GM21528 (cell line): ENCODE measurements around the gene DNPH1.

Experiments used
- ATAC-seq: cut with Tn5 transposase; IDR thresholded peaks from one replicate; pipeline ENCODE4 v1.9.1; 2021; ENCODE audit warnings: mild to moderate bottlenecking, moderate library complexity; ENCODE audit not compliant: unreplicated experiment, low FRiP score

Gene DNPH1

DNA sequence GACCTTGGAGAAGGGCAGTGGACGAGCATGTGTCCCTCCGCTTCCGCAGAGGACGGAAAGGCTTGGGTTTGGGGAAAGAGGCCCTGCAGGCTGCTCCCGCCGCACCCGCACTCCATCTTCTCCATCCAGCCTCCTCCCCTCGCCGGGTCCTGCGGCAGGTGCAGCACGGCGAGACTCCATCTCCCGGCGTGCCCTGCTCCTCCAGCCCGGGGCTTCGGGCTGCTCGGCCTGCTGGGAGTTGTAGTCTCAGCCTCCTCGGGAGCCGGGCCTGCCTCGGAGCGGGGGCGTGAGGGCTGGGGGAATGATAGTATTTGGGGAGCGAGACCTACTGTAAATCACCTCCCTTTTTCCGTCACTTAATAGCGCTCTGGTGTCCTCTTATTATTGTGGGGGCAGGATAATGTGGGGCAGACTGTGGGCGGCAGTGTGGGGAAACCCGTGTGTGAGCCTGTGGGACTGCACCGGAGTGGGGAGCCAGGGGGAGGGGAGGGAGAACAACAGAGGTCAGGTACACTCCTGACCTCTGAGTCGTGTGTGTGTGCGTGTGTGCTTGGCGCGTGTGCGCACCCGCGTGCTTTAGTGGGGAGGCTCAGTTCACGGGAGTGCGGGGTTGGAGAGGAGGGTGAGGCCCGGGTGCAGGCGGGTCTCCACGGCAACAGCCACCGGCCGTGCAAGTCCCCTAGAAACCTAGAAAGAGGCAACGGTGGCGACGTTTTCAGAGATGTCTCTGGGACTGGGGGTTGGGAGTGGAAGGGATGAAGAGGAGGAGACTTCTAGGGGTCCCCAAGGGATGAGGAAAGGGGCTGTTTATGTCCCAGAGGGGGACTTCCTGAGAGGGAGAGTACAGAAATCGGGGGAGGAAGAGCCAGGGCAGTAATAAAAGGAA is 18.1 kb upstream of the DNPH1 start:
- ATAC-seq = peak; percentile 81

DNA sequence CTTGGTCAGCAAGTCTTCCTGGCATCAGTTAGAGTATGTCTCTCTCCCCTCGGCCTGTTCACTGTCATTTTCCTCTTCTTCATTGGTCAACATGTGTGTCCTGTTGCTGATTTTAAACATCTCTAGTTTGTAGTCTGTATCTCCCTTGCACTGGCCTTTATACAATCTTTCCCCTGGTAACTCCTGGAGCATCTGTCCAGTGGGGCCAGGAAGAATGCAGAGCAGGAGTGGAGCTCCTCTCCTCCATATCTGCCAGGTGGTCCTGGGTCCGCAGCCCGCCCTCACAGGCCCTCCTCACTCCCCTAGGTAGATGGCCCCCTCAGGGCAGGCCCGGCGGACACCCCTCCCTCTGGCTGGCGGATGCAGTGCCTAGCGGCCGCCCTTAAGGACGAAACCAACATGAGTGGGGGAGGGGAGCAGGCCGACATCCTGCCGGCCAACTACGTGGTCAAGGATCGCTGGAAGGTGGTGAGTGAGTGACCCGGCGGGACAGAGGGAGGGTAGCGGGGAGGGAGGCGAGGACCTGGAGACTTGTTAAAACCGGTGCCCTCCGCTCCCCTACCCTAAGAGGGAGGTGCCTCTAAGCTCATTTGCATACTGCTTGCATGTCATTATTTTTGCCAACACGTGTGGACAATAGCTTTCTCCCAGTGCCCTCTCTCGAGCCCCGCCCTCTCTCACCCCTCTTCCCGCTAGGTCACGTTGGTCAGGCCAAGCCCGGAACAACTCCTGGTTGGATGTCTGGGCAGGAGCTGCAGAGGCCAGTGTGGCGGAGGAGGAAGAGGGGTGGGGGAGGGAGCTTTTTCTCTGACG is 17.2 kb upstream of the DNPH1 start:
- peak; percentile 19 for ATAC-seq

DNA sequence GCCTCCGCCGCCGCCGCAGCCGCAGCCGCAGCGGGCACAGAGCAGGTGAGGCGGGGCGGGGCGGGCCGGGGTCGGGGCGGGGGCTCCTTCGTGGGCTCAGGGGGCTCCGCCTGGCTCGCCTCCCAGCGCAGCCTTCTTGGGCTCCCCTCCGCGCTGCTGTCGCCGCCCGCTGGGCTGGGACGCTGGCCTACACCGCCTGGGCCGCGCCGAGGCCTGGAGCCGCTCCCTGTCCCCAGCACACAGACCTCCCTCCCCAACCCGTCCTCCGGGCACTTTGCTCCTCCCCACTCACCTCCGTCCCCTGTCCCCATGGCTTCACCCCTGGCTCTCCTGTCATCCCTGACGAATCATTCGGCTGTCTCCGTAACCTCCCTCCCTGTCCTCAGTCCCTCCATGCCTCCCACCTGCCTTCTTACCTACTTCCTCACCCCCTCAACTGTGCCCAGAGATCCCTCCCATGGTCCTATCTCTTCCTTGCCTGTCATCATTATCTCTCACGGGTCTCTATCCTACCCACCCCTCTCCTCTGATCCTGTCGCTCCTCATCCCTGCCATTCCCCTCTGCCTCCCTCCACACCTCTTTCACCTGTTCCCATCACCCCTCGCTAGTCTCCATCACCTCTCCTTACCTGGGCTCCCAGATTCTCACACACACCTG is 14.5 kb upstream of the DNPH1 start:
- ATAC-seq = no peak

DNA sequence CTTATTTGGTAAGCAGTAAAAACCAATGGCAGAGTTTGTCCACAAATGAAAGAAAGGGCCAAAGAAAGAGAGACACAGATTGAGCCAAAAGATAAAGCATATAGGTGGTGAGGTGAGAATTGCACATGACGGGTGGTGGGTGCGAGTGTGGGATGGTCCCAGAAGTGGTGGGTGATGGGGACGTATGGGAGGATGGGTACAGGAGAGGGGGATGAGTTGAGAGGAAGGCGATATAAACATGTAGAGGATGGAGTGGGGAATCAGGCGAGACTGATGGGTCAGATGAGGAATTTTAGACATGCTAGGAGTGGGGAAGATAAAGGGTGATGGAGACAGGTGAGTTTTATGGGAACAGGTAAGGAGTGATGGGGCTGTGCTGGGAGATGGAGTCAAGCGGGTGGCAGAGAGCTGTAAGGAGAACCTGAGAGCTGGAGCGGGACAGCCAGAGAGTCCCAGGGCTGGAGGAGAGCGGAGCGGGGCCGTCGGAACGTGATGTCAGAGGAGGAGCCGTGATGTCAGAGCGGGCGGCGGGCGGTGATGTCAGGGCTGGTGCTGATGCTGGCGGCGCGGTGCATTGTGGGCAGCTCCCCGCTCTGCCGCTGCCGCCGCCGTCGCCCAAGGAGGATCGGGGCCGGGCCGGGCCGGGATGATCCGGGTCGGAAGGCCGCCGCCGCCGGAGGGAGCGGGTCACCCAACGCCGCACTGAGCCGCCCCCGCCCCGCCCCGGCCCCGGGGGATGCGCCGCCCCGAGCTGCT is 13.8 kb upstream of the DNPH1 start, which contains the start of gene TTBK1:
TSS of gene TTBK1 (plus strand) at position 574 of the 756 bp plus-strand sequence. CDS start 3,180 bp downstream, outside the sequence.
- ATAC-seq = no peak

DNA sequence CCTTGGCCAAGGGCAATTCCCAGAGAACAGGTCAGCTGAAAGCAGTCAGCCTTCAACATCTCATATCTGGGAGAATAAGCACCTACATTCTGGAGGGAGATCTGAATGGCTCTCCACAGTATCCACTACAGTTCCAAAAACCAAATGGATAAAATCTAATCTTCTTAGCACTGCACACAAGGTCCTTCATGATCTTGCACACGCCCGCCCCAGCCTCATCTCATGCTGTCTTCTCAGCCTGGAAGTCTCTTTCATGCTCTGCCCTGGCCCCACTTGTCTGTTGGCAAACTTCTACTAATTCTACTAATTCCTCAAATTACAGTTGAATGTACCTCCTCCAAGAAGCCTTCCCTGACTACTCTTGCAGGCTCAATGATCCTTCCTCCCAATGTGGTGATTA is 12.2 kb upstream of the DNPH1 start:
- ATAC-seq = no peak

DNA sequence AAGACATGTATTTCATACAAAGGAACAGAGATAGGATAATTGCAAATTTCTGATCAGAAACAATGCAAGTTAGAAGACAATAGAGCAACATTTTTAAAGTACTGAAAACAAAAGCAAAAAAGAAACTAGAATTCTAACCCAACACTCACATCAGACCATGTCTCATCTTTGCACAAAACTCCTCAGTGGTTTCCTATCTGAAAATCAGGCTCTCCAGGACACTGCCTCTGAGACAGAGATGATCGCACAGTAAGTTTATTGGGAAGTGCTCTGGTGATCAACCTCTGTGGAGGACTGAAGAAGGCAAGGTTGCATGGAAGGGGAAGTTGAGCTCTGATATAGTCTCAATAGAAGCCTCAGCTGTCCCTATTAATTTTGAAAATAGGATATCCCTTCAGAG is 11.7 kb upstream of the DNPH1 start:
- ATAC-seq = no peak

DNA sequence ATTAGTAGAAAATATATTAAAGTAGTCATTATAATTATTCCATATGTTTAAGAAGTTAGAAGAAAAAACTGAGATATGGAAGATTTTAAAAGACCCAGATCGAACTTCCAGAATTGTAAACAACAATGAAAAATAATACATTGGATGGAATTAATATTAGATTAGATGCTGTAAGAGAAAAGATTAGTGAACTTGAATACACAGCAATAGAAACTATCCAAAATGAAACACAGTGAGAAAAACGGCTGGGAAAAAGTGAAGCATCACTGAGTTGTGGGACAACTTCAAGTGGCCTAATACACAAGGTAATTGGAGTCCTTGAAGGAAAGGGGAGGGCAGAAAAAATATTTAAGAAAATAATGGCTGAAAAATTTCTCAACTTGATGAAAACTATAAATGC is 9.8 kb upstream of the DNPH1 start:
- ATAC-seq = no peak

DNA sequence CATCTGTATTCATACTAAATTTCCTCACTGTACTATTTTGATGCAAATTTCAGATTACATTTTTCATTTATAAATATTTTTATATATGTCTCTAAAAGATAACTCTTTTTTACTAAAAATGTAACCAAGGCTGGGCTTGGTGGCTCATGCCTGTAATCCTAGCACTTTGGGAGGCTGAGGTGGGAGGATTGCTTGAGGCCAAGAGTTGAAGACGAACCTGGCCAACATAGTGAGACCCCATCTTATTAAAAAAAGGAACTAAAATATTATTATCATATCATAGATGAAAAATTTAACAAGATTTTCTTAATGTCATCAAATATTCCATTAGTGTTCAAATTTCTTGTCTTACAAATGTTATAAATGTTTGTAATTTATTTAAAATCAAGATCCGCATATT is 6.6 kb upstream of the DNPH1 start:
- ATAC-seq = no peak

DNA sequence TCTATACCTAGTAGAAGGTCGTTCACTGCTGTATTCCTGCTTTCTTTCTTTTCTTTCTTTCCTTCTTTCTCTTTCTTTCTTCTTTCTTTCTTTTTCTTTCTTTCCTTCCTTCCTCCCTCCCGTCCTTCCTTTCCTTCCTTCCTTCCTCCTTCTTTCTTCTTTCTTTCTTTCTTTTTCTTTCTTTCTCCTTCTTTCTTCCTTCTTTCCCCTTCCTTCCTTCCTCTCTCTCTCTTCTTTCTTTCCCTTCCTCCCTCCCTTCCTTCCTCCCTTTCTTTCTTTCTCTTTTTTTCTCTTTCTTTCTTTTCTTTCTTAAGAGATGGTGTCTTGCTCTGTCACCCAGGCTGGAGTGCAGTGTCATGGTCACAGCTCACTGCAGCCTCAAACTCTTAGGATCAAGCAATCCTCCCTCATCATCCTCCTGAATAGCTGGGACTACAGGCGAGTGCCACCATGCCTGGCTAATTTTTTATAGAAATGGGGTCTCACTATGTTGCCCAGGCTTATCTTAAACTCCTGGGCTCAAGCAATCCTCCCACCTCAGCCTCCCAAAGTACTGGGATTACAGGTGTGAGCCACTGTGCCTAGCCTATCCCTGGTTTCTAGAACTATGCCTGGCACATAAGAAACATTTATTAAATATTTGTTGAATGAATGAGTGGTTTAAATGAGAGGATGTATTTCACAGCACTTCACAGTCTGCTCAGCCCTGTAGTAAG is 2.6 kb upstream of the DNPH1 start:
- ATAC-seq = no peak

DNA sequence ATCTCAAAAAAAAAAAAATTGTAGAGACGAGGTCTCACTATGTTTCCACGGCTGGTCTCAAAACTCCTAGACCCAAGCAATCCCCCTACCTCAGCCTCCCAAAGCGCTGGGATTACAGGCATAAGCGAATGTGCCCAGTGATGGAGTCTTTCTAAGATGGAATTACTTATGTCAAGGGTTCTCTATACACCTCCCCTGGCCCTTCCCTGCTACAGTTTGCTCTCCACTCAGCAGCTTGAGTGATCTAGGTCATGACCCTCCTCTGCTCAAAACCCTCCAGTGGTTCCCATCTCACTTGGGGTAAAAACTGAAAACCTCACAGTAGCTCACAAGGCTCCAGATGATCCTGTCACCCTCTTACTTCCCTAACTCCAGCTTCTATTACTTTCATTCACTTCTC is 1.8 kb upstream of the DNPH1 start:
- ATAC-seq = no peak

DNA sequence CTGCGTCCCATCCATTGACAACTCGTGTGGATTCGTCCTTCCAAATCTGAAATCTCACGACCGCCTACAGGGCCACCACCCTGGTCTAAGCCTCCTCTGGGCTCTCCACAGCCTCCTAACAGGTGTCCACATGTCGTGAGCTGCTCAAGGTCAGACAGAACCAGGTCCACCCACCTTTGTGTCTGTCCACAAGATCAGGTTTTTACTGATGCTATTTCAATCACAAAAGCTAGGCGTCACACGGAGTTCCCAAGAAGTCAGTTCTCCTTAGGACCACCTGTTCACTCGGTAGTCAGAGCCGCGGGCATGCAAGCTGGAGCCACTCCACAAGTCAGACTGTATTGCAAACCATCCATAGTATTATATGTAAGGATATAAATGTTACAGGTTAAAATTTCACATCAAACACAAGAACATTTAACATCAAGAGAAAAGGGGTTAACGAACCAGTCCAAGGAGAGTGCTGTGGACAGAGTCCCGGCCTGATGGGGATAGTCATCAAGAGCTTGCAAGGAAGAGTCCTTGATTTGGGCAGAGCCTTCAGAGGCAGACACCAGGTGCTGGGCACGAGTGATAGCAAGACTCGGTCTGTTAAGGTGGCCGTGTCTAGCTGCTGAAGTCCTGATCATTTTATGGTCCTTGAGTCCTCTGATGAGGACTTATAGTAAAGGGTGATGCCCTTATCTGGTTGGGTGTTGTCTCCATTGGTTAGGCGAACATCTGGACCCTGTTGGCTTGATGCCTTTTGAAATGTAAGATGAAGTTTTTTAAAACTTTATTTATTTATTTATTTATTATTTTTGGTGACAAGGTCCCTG is 731 bp upstream of the DNPH1 start:
- ATAC-seq = no peak

DNA sequence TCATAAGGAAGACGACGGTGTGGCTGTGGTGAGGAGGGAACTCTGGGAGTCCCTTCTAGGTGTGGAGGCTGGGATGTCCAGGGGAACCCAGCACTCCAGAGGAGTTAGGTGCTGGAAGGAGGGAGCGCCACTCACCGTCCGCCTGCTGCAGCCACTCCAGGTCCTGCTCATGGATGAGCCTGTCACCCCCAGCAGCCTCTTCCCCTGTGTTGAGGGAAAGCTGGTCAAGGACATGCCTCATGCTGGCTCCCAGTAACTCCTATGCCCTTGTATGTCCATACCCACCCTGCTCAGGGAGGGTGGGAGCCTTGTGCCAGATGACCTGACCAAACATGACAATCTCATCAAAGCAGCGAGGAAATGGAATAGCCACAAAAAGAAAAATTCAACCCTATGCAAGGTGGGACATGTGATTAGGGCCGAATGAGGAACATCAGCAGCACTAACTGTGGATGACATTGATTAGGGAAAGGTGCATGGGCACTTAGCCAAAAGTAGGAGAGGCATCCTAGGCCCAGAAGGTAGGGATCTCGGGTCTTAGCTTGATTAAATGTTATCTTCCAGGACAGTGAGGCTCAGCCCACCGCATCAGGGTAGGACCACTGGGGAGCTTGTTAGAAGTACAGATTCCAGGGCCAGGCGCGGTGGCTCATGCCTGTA is 3.0 kb downstream of the DNPH1 start:
- ATAC-seq = no peak

DNA sequence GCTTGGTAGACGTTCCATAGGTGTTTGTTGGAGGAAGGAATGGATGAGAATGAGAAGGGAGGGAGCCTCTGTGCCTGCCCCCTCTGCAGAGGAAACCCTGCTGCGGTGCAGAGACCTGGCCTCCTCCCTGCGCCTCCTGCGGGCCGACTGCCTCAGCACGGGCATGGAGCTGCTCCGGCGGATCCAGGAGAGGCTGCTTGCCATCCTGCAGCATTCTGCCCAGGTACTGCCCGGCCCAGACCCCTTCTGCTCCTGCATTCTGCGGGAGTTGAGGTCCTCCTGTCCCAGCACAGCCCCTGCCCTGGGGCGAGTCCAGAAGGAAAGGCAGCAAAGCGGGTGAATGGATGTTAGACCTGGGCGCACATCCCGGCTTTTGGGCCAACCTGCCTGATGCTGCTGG is 6.1 kb downstream of the DNPH1 start:
- no peak for ATAC-seq

DNA sequence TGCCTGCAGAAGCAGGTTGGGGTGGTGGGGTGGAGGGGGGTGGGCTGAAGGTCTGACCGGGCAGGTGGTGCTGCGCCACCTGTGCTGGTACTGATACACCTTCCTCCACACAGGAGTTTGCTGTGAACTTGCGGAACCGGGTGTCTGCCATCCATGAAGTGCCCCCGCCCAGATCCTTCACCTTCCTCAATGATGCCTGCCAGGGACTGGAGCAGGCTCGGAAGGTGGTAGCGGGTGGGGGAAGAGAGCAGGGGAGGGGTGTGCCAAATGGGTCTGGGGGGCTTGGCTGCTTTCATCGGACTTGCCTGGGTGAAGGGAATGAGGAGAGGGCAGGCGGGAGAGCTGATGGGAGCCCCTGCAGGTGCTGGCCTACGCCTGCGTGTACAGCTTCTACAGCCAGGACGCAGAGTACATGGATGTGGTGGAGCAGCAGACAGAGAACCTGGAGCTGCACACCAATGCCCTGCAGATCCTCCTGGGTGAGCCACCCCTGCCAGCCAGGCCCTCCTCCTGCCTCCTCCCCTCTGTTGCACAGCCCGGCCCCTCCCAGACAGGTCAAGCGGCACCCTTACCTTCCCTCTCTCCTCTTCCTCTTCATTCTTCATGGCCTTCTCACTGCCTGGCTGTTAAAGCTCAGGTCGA is 6.7 kb downstream of the DNPH1 start:
- ATAC-seq = no peak

DNA sequence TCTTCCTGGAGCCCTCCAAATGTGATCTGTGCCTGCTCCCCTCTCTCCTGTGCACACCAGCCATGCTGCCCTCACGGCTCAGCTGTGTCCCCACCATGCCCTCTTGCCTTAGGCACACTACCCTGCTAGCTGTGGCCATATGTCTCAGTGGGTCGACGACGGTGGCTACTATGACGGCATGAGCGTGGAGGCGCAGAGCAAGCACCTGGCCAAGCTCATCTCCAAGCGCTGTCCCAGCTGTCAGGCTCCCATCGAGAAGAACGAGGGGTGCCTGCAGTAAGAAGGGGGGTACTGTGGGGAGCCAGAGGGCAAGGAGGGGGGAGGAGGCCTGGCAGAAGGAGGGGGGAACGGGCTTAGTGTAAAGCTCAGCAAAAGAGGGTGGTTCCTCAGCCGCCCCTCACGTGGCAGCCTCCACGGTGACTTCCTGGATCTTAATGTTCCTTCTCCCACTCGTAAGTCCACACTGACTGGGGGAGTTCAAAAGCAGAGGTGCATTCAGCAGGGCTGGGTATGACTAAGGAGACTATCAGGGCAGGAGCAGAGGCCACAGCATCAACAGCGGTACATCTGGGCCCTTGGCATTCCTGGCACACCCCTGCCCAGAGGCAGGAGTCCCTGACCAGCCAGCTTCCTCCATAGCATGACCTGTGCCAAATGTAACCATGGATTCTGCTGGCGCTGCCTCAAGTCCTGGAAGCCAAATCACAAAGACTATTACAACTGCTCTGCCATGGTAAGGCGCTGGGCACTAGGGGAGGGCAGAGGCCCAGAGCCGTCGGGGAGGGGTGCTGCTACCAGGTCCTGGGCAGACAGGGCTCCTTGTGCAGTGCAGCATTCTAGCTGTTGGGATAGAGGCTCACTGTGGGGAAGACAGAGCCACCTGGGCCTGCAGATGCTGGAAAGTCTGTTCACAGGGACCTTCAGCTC is 8.0 kb downstream of the DNPH1 start:
- ATAC-seq = no peak

DNA sequence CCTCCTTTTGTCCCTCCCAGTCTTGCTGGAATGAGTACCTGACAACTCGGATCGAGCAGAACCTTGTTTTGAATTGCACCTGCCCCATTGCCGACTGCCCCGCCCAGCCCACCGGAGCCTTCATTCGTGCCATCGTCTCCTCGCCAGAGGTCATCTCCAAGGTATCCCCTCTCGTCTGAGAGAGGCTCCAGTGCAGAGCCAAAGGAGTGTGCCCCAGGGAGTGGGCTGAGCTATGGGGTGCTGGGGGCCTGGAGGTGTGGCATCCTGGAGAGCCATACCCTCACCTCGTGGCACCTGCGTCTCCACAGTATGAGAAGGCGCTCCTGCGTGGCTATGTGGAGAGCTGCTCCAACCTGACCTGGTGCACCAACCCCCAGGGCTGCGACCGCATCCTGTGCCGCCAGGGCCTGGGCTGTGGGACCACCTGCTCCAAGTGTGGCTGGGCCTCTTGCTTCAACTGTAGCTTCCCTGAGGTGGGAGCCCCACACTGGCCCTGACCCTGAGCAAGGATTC is 8.8 kb downstream of the DNPH1 start:
- ATAC-seq = no peak

DNA sequence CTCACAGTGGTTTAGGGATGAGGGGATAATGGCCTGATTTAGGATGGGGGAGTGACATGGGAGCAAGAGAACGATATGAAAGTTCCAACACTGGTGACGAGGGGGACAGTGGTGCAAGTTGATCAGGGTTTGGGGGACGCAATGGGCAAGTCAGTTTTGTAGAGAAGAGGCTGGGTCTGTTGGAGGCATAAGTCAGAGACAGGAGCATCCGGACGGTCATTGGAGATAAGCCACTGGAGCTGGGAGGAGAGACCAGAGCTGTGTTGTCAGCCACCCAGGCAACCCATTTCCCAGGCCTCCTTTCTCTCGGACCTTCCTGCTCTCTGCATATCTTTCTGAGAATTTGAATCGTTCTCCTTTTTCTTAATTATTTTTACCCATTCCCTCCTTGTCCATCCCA is 9.5 kb downstream of the DNPH1 start:
- no peak for ATAC-seq
